ENCODE data around the gene ABCG2.

ABCG2 gene

GRCh38 chr4:88064410-88064809 is 94.0 kb downstream of the ABCG2 start:
- DNase-seq (ENCODE audit: low read depth in 2 of 2) = no peak

- DNase-seq (ENCODE audit: low read depth in 2 of 2) = no peak
Measured at GRCh38 chr4:88063634-88064296, 94.7 kb downstream of the ABCG2 start.

- DNase-seq (ENCODE audit: low read depth in 2 of 2) = no peak
Measured at GRCh38 chr4:88062843-88063242, 95.6 kb downstream of the ABCG2 start.

- DNase-seq (ENCODE audit: low read depth in 2 of 2) = no peak
Measured at GRCh38 chr4:88062311-88062710, 96.1 kb downstream of the ABCG2 start.

- no peak for DNase-seq (ENCODE audit: low read depth in 2 of 2)
Measured at GRCh38 chr4:88060431-88060830, 98.0 kb downstream of the ABCG2 start.

GRCh38 chr4:88059766-88060165 is 98.7 kb downstream of the ABCG2 start:
- no peak for DNase-seq (ENCODE audit: low read depth in 2 of 2)

GRCh38 chr4:88058295-88058694 is 100.1 kb downstream of the ABCG2 start:
- no peak for DNase-seq (ENCODE audit: low read depth in 2 of 2)

GRCh38 chr4:88054901-88055300 is 103.5 kb downstream of the ABCG2 start:
- no peak for DNase-seq (ENCODE audit: low read depth in 2 of 2)

- no peak for DNase-seq (ENCODE audit: low read depth in 2 of 2)
Measured at GRCh38 chr4:88054229-88054628, 104.2 kb downstream of the ABCG2 start.

GRCh38 chr4:88045021-88045420 is 113.4 kb downstream of the ABCG2 start:
- DNase-seq (ENCODE audit: low read depth in 2 of 2) = no peak

GRCh38 chr4:88043586-88044340 is 114.7 kb downstream of the ABCG2 start:
- no peak for DNase-seq (ENCODE audit: low read depth in 2 of 2)

GRCh38 chr4:88043001-88043400 is 115.4 kb downstream of the ABCG2 start:
- no peak for DNase-seq (ENCODE audit: low read depth in 2 of 2)

GRCh38 chr4:88041626-88042025 is 116.8 kb downstream of the ABCG2 start:
- DNase-seq (ENCODE audit: low read depth in 2 of 2) = no peak

- DNase-seq (ENCODE audit: low read depth in 2 of 2) = no peak
Measured at GRCh38 chr4:88040707-88041106, 117.7 kb downstream of the ABCG2 start.

Measured in stimulated activated CD8-positive, alpha-beta memory T cell treated with anti-CD3 and anti-CD28 coated beads, Interleukin-2, amount 100 ng/mL, for 48 hours (primary cell).